RWPE2 (cell line): Measurements from ENCODE around the gene C1D.

ENCODE experiments used
- ATAC-seq: fragments of 200-7000 bp; cut with Tn5 transposase; 3 replicates; pipeline ENCODE4 v1.9.1; 2021; ENCODE audit warnings: low read depth
- DNase-seq: peaks from one replicate; pipeline ENCODE4 v3.0.0-alpha.2; 2020; ENCODE audit warnings: low spot score
- H3K27ac ChIP-seq: fragments of 450-650 bp; 2 replicates; pipeline ENCODE4 v1.5.1; 2017; ENCODE audit warnings: mild to moderate bottlenecking; ENCODE audit not compliant: poor library complexity, severe bottlenecking
- H3K27me3 ChIP-seq: fragments of 250-450 bp; sonication (Bioruptor Pico); 2 replicates; pipeline ENCODE4 v1.5.1; 2021; ENCODE audit warnings: mild to moderate bottlenecking, moderate library complexity; ENCODE audit not compliant: insufficient read depth, poor library complexity, severe bottlenecking
- H3K36me3 ChIP-seq: fragments of 250-450 bp; sonication (Bioruptor Pico); 2 replicates; pipeline ENCODE4 v1.5.1; 2020; ENCODE audit warnings: low read depth, mild to moderate bottlenecking, moderate library complexity
- H3K4me1 ChIP-seq: fragments of 250-450 bp; sonication (Bioruptor Pico); 2 replicates; pipeline ENCODE4 v1.5.1; 2021; ENCODE audit warnings: mild to moderate bottlenecking, moderate library complexity; ENCODE audit not compliant: insufficient read depth, poor library complexity, severe bottlenecking
- H3K4me3 ChIP-seq: fragments of 250-450 bp; sonication (Bioruptor Pico); 2 replicates; pipeline ENCODE4 v1.5.1; 2021; ENCODE audit warnings: mild to moderate bottlenecking, moderate library complexity; ENCODE audit not compliant: severe bottlenecking
- H3K9me3 ChIP-seq: fragments of 250-450 bp; sonication (Bioruptor Pico); 2 replicates; pipeline ENCODE4 v1.5.1; 2021; ENCODE audit warnings: mild to moderate bottlenecking, moderate library complexity; ENCODE audit not compliant: severe bottlenecking
- CTCF ChIP-seq: fragments of 450-650 bp; IDR thresholded peaks from one replicate; pipeline ENCODE4 v1.5.1; 2017; ENCODE audit warnings: mild to moderate bottlenecking, moderate library complexity; ENCODE audit not compliant: poor library complexity, severe bottlenecking

Gene C1D

GRCh38 chr2:68098291-68098797 is 35.5 kb upstream of the C1D start:
- Histone ChIP-seq H3K4me3 (no peak overlapping the region), H3K27ac (no peak overlapping the region), H3K4me1 (no peaks in the 10 kb centered on the region), H3K9me3 (no peaks in the 10 kb centered on the region), H3K27me3 (no peaks in the 10 kb centered on the region), H3K36me3 (no peaks in the 10 kb centered on the region)
- ATAC-seq (no peak), DNase-seq (no peak)
- TF ChIP-seq CTCF, result no peak

GRCh38 chr2:68094111-68094510 is 31.3 kb upstream of the C1D start:
- no peaks in the 10 kb centered on the region for H3K4me1 ChIP-seq
- H3K27me3 ChIP-seq, result no peaks in the 10 kb centered on the region
- H3K36me3 ChIP-seq, result no peaks in the 10 kb centered on the region
- no peak for DNase-seq
- H3K4me3 ChIP-seq, result no peak overlapping the region
- no peak for TF ChIP-seq CTCF
- no peak overlapping the region for H3K27ac ChIP-seq
- no peaks in the 10 kb centered on the region for H3K9me3 ChIP-seq
- no peak for ATAC-seq

GRCh38 chr2:68093634-68094033 is 30.8 kb upstream of the C1D start:
- no peaks in the 10 kb centered on the region for H3K36me3 ChIP-seq
- DNase-seq (no peak), ATAC-seq (no peak)
- H3K4me1 ChIP-seq, result no peaks in the 10 kb centered on the region
- H3K27ac ChIP-seq, result no peak overlapping the region
- H3K27me3 ChIP-seq, result no peaks in the 10 kb centered on the region
- TF ChIP-seq CTCF, result no peak
- H3K4me3 ChIP-seq, result no peak overlapping the region
- no peaks in the 10 kb centered on the region for H3K9me3 ChIP-seq

- no peaks in the 10 kb centered on the region for H3K27me3 ChIP-seq
- no peak for DNase-seq
Measured at GRCh38 chr2:68091439-68092034, 28.7 kb upstream of the C1D start.

More at GRCh38 chr2:68091439-68092034, 28.7 kb upstream of the C1D start:
- ATAC-seq, result no peak
- TF ChIP-seq CTCF, result no peak
- no peaks in the 10 kb centered on the region for H3K36me3 ChIP-seq
- H3K9me3 ChIP-seq, result no peaks in the 10 kb centered on the region
- H3K27ac ChIP-seq, result no peak overlapping the region
- H3K4me1 ChIP-seq, result no peaks in the 10 kb centered on the region
- H3K4me3 ChIP-seq, result no peak overlapping the region
